HepG2 (cell line): ENCODE data around the gene BDNF. TPM values are rescaled to one million over a fixed set of nuclear protein-coding genes. Genes with fewer than 3 reads are reported as not detected.

Source experiments
- ATAC-seq: fragments of 200-7000 bp; cut with Tn5 transposase; 3 replicates; pipeline ENCODE4 v1.9.1; 2020; ENCODE audit warnings: mild to moderate bottlenecking, moderate library complexity
- BruUV-seq: library from RNA; stranded (reverse); fragments of 400-500 nt; replicated peaks from 2 replicates; lab custom pipeline; 2021; lab: Mats Ljungman, UMichigan
- CTCF ChIA-PET: fragments of 300-600 bp; formaldehyde crosslinking; extraction: SDS; loops from one replicate; lab custom pipeline; 2021; ENCODE audit warnings: low total read pairs, inconsistent platforms, low intra/inter-chr PET ratio; lab: Yijun Ruan, JAX
- POLR2A ChIA-PET: fragments of 350-600 bp; sonication (Branson Sonifier 250); formaldehyde crosslinking; loops from one replicate; lab custom pipeline; 2020; ENCODE audit warnings: antibody characterized with exemption, inconsistent platforms; lab: Yijun Ruan, JAX
- DNase-seq: peaks from one replicate; pipeline ENCODE4 v3.0.0-alpha.2; 2015; ENCODE audit warnings: low spot score
- FAIRE-seq: peaks from 3 replicates; lab custom pipeline; 2011; peaks lifted over from hg19 to GRCh38; lab: Jason Lieb, UNC
- H2AFZ ChIP-seq: one replicate; pipeline ENCODE4 v1.6.1; 2011; ENCODE audit warnings: low read length, inconsistent platforms
- H3K27ac ChIP-seq: fragments of 300-600 bp; 3 replicates; pipeline ENCODE4 v1.8.0; 2011; ENCODE audit warnings: mixed run types, mild to moderate bottlenecking, mixed read lengths, low read length, inconsistent platforms; ENCODE audit not compliant: insufficient read depth; ENCODE audit errors: extremely low read length
- H3K27me3 ChIP-seq, 2 experiments: fragments of 200-600 bp in 1 of 2; 2 replicates in 1 of 2; 3 replicates in 1 of 2; pipeline versions ENCODE4 v1.6.0 to v1.8.0; 2011; ENCODE audit warnings: low read length in 2 of 2, mild to moderate bottlenecking in 2 of 2, moderate library complexity in 2 of 2, inconsistent platforms in 1 of 2; ENCODE audit not compliant: insufficient read depth in 2 of 2, control insufficient read depth in 1 of 2
- H3K36me3 ChIP-seq, 2 experiments: fragments of 200-600 bp in 1 of 2; replicated peaks in 1 of 2; 2 replicates in 1 of 2; 3 replicates in 1 of 2; pipeline versions ENCODE4 v1.5.1 to v1.8.0; 2011; ENCODE audit warnings: low read length in 2 of 2, inconsistent platforms in 1 of 2; ENCODE audit not compliant: insufficient read depth in 2 of 2, control insufficient read depth in 1 of 2
- H3K4me1 ChIP-seq: 2 replicates; pipeline ENCODE4 v1.5.1; 2012; ENCODE audit warnings: low read length, inconsistent platforms; ENCODE audit not compliant: insufficient read depth
- H3K4me2 ChIP-seq: 2 replicates; pipeline ENCODE4 v1.6.0; 2011; ENCODE audit warnings: low read depth, low read length, inconsistent platforms
- H3K4me3 ChIP-seq, 3 experiments: fragments of 200-600 bp in 1 of 3; sonication (generic), shearing (Covaris generic) in 1 of 3; replicated peaks in 1 of 3; 2 replicates each; pipeline ENCODE4 v1.5.1; 2011 to 2016; ENCODE audit warnings: low read length in 3 of 3, inconsistent platforms in 2 of 3, low read depth in 2 of 3, mild to moderate bottlenecking in 2 of 3, control low read depth in 1 of 3, mixed read lengths in 1 of 3; ENCODE audit not compliant: insufficient read depth in 1 of 3
- H3K79me2 ChIP-seq: one replicate; pipeline ENCODE4 v1.6.1; 2011; ENCODE audit warnings: low read length, inconsistent platforms; ENCODE audit not compliant: insufficient read depth
- H3K9ac ChIP-seq: 2 replicates; pipeline ENCODE4 v1.6.0; 2011; ENCODE audit warnings: mild to moderate bottlenecking, low read depth, low read length, inconsistent platforms; ENCODE audit not compliant: insufficient read depth
- H3K9me3 ChIP-seq: 2 replicates; pipeline ENCODE4 v1.5.1; 2012; ENCODE audit warnings: mild to moderate bottlenecking, low read length
- H4K20me1 ChIP-seq: 2 replicates; pipeline ENCODE4 v1.6.0; 2011; ENCODE audit warnings: inconsistent platforms, mild to moderate bottlenecking, low read length, moderate library complexity; ENCODE audit not compliant: insufficient read depth
- CTCF ChIP-seq: sonication (generic); formaldehyde crosslinking; IDR thresholded peaks from 2 replicates; pipeline ENCODE4 v1.5.0; 2020; ENCODE audit warnings: mild to moderate bottlenecking, missing genetic modification reagents, moderate library complexity
- LRRFIP1 ChIP-seq: sonication (generic); formaldehyde crosslinking; conservative IDR thresholded peaks from 2 replicates; pipeline ENCODE4 v1.4.0; 2020; ENCODE audit warnings: missing genetic modification reagents
- RBFOX2 ChIP-seq: fragments of 200-400 bp; formaldehyde crosslinking; IDR thresholded peaks from 2 replicates; pipeline ENCODE4 v1.6.1; 2017; ENCODE audit warnings: low read depth, mild to moderate bottlenecking, low read length
- ZNF17 ChIP-seq: sonication (generic); formaldehyde crosslinking; IDR thresholded peaks from 2 replicates; pipeline ENCODE4 v1.5.0; 2020; ENCODE audit warnings: mild to moderate bottlenecking, missing genetic modification reagents
- ZNF572 ChIP-seq: sonication (generic); formaldehyde crosslinking; IDR thresholded peaks from 2 replicates; pipeline ENCODE4 v1.5.1; 2020; ENCODE audit warnings: mild to moderate bottlenecking, missing genetic modification reagents
- ZNF577 ChIP-seq: sonication (generic); formaldehyde crosslinking; IDR thresholded peaks from 2 replicates; pipeline ENCODE4 v1.4.0; 2020; ENCODE audit warnings: mild to moderate bottlenecking, low read depth, missing genetic modification reagents, borderline replicate concordance
- ZNF652 ChIP-seq: IDR thresholded peaks from 2 replicates; pipeline ENCODE4 v1.6.1; 2016; ENCODE audit warnings: low read depth, borderline replicate concordance
- ZNF672 ChIP-seq: sonication (generic); formaldehyde crosslinking; IDR thresholded peaks from 2 replicates; pipeline ENCODE4 v1.8.1; 2022; ENCODE audit warnings: missing genetic modification reagents
- ZSCAN25 ChIP-seq: sonication (generic); formaldehyde crosslinking; IDR thresholded peaks from 2 replicates; pipeline ENCODE4 v1.8.0; 2022; ENCODE audit warnings: mild to moderate bottlenecking, missing genetic modification reagents
- WGBS: methylation state at CpG from one replicate; pipeline ENCODE4 v1.1.6; 2017; ENCODE audit warnings: low lambda C conversion rate; 5-methylcytosine and 5-hydroxymethylcytosine counted together
- in situ Hi-C: cut with HindIII; loops from 2 replicates; pipeline ENCODE4 v1.10.0; 2017; ENCODE audit warnings: low pct_unique_long_range_greater_than_20kb; ENCODE audit not compliant: extremely low pct_ligation_motif_present
- intact Hi-C: fragments of 100-400 bp; cut with micrococcal nuclease; formaldehyde crosslinking; loops from one replicate; pipeline ENCODE4 v1.10.0; 2022; ENCODE audit not compliant: unreplicated experiment
- polyA plus RNA-seq, 8 experiments: library from polyadenylated mRNA; depleted of rRNA in 3 of 8; stranded (reverse) in 7 of 8; unstranded in 1 of 8; fragments of >200 nt; fragmentation: Illumina TruSeq in 4 of 8; extraction: Trizol in 4 of 8; gene quantifications; 2 replicates each; pipeline versions ENCODE4 v1.2.1 to v1.2.3, GENCODE V29; 2011 to 2016; ENCODE audit warnings: low read depth in 4 of 8, missing spikeins in 1 of 8, mixed read lengths in 1 of 8; ENCODE audit not compliant: insufficient read depth in 1 of 8
- total RNA-seq, 5 experiments: library from RNA; depleted of rRNA; stranded (reverse); fragments of >200 nt; fragmentation: Illumina TruSeq; extraction: Trizol; gene quantifications; 2 replicates each; pipeline ENCODE4 v1.2.3, GENCODE V29; 2016; ENCODE audit warnings: low read depth in 1 of 5

Gene BDNF
- total and polyA plus RNA-seq, 2 of the 13 experiments (the other 11 are each of a cell fraction or from before 2014, with no cell fraction given): 0.02 TPM; not detected in 1

- no peak for TF ChIP-seq LRRFIP1 (CRISPR knock-in tag)
- no peak for TF ChIP-seq ZSCAN25 (CRISPR knock-in tag)
Measured at GRCh38 chr11:27679136-27680015, 20.9 kb downstream of the BDNF start (continued).

GRCh38 chr11:27678242-27678641 lies 22.0 kb downstream of the BDNF start:
- Histone ChIP-seq H3K4me1 (no peaks in the 10 kb centered on the region), H3K27me3 (no peaks in the 10 kb centered on the region), H4K20me1 (no peaks in the 10 kb centered on the region), H3K36me3 (no peaks in the 10 kb centered on the region), H3K4me2 (no peak overlapping the region), H3K79me2 (no peaks in the 10 kb centered on the region), H2AFZ (no peak overlapping the region), H3K4me3 (no peak overlapping the region), H3K9me3 (no peaks in the 10 kb centered on the region), H3K27ac (no peak overlapping the region), H3K9ac (no peak overlapping the region)
- ChIA-PET POLR2A (no interaction called here), CTCF (no interaction called here)
- FAIRE-seq (no peak), DNase-seq (no peak), ATAC-seq (no peak)
- WGBS: 14% methylated on average over 4 of the region's 4 CpGs
- BruUV-seq: no TSS peak
- in situ Hi-C loops: loop anchor here (25.0 kb wide), 1 partner anchor 1484 kb away; no protein-coding TSS in a partner anchor
- TF ChIP-seq RBFOX2: no peak
- no peak for TF ChIP-seq ZNF572 (CRISPR knock-in tag)
- TF ChIP-seq ZNF672 (CRISPR knock-in tag): no peak
- TF ChIP-seq CTCF (CRISPR knock-in tag): no peak
- no peak for TF ChIP-seq ZNF577 (CRISPR knock-in tag)
- no peak for TF ChIP-seq ZNF652
- no peak for TF ChIP-seq ZNF17 (CRISPR knock-in tag)
- intact Hi-C loops: no loop called here
